A673 (cell line): ENCODE measurements around the gene COX11. TPM values are rescaled to one million over a fixed set of nuclear protein-coding genes. Genes with fewer than 3 reads are reported as not detected.

Experiments used
- BruUV-seq: library from RNA; stranded (reverse); fragments of 400-500 nt; replicated peaks from 2 replicates; lab custom pipeline; 2021; lab: Mats Ljungman, UMichigan
- CTCF ChIA-PET: fragments of 300-600 bp; sonication (Branson Sonifier 250); formaldehyde crosslinking; loops from one replicate; lab custom pipeline; 2022; ENCODE audit warnings: antibody characterized with exemption; lab: Charles Lee
- POLR2A ChIA-PET: fragments of 300-600 bp; sonication (Branson Sonifier 250); formaldehyde crosslinking; loops from one replicate; lab custom pipeline; 2022; ENCODE audit warnings: antibody characterized with exemption; ENCODE audit not compliant: low non-redundant PET; lab: Charles Lee
- DNase-seq: peaks from one replicate; pipeline ENCODE4 v3.0.0-alpha.2; 2015; ENCODE audit warnings: low spot score
- H3K27ac ChIP-seq: fragments of 200-600 bp; sonication (generic); 2 replicates; pipeline ENCODE4 v1.5.1; 2016; ENCODE audit warnings: mixed run types, low read depth, mild to moderate bottlenecking, mixed read lengths, antibody characterized with exemption, low read length; ENCODE audit not compliant: poor library complexity, severe bottlenecking
- H3K27me3 ChIP-seq: fragments of 200-600 bp; sonication (generic); replicated peaks from 2 replicates; pipeline ENCODE4 v1.6.1; 2017; ENCODE audit warnings: mixed run types, low read depth, mild to moderate bottlenecking, mixed read lengths, antibody characterized with exemption, low read length; ENCODE audit not compliant: insufficient read depth, poor library complexity
- H3K36me3 ChIP-seq: fragments of 200-600 bp; sonication (generic); 2 replicates; pipeline ENCODE4 v1.6.1; 2016; ENCODE audit warnings: mixed run types, mild to moderate bottlenecking, mixed read lengths, antibody characterized with exemption, low read length; ENCODE audit not compliant: insufficient read depth, poor library complexity, severe bottlenecking
- H3K4me1 ChIP-seq: fragments of 200-600 bp; sonication (generic); 2 replicates; pipeline ENCODE4 v1.6.1; 2017; ENCODE audit warnings: mixed run types, mild to moderate bottlenecking, mixed read lengths, antibody characterized with exemption, low read length; ENCODE audit not compliant: insufficient read depth, poor library complexity, severe bottlenecking
- H3K4me3 ChIP-seq: fragments of 200-600 bp; sonication (generic); 2 replicates; pipeline ENCODE4 v1.5.1; 2016; ENCODE audit warnings: low read depth, mixed run types, mild to moderate bottlenecking, mixed read lengths, low read length; ENCODE audit not compliant: poor library complexity, severe bottlenecking
- H3K9me3 ChIP-seq: fragments of 200-600 bp; sonication (generic); 2 replicates; pipeline ENCODE4 v1.6.1; 2016; ENCODE audit warnings: mixed run types, low read depth, mild to moderate bottlenecking, mixed read lengths, antibody characterized with exemption, low read length; ENCODE audit not compliant: poor library complexity, severe bottlenecking
- EZH2 ChIP-seq: fragments of 200-600 bp; sonication (generic); IDR thresholded peaks from 2 replicates; pipeline ENCODE4 v1.6.1; 2017; ENCODE audit warnings: borderline replicate concordance, low read depth, mild to moderate bottlenecking, mixed read lengths, antibody characterized with exemption, low read length; ENCODE audit not compliant: poor library complexity, severe bottlenecking
- intact Hi-C: fragments of 100-400 bp; cut with micrococcal nuclease; formaldehyde crosslinking; loops from one replicate; pipeline ENCODE4 v1.10.0; 2022; ENCODE audit not compliant: unreplicated experiment
- total RNA-seq: library from RNA; stranded (reverse); gene quantifications from 2 replicates; pipeline ENCODE4 v1.2.3, GENCODE V29; 2021
- TF ChIP-seq, protein P1 (sequence below): fragments of 300-800, 200-600 bp; sonication (generic); conservative IDR thresholded peaks from 2 replicates; pipeline ENCODE4 v1.5.1; 2017; ENCODE audit warnings: low read depth, mild to moderate bottlenecking, antibody characterized with exemption, low read length, moderate library complexity, mixed read lengths

The COX11 gene
- total RNA-seq, 1 experiment from 2014 or later, result 109 TPM

DNA sequence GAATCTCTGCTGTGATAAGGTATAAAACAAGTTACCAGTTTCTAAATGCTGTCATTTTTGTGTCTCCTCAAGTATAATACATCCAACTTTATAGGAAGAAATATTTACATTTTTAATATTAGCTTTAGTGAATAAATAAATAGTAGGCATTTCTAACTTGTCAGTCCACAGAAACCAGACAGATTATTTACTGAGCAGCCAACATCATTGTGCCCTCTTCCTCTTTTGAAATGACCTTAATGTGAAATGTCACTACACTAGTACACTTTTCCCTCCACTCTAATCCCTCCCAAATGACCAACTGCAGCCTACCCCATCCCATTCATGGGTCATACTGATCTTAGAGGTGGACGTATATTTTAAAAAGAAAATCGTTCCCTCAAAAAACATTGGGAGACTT lies 9.3 kb upstream of the COX11 start:
- no peak for DNase-seq
- Histone ChIP-seq H3K27ac (no peak overlapping the region), H3K4me3 (no peak overlapping the region), H3K36me3 (no peaks in the 10 kb centered on the region), H3K9me3 (peaks cover 16% of the 10 kb centered on the region), H3K27me3 (no peaks in the 10 kb centered on the region), H3K4me1 (no peaks in the 10 kb centered on the region)
- TF ChIP-seq EZH2, result no peak
- TF ChIP-seq, protein P1, sequence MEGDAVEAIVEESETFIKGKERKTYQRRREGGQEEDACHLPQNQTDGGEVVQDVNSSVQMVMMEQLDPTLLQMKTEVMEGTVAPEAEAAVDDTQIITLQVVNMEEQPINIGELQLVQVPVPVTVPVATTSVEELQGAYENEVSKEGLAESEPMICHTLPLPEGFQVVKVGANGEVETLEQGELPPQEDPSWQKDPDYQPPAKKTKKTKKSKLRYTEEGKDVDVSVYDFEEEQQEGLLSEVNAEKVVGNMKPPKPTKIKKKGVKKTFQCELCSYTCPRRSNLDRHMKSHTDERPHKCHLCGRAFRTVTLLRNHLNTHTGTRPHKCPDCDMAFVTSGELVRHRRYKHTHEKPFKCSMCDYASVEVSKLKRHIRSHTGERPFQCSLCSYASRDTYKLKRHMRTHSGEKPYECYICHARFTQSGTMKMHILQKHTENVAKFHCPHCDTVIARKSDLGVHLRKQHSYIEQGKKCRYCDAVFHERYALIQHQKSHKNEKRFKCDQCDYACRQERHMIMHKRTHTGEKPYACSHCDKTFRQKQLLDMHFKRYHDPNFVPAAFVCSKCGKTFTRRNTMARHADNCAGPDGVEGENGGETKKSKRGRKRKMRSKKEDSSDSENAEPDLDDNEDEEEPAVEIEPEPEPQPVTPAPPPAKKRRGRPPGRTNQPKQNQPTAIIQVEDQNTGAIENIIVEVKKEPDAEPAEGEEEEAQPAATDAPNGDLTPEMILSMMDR, result no peak
- ChIA-PET POLR2A (no interaction called here), CTCF (interaction anchor here (0.6 kb wide), 1 partner anchor 259 kb away, joined by 4 read pairs; no protein-coding TSS in a partner anchor)
- intact Hi-C loops, result no loop called here
- no TSS peak for BruUV-seq

DNA sequence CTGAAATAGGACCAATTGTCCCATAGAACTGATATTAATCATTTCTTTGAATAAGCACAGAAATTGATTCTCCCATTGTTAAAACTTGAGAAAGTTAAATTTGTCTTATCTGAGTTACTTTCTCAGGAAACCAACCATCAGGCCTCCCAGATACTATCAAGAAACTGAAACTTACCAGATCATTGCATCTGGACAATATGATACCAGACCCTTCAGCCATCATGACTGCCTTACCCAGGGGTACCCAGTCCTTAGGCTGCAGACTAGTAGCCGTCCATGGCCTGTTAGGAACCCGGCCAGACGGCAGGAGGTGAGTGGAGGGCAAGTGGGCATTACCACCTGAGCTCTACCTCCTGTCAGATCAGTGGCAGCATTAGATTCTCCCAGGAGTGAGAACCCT lies 7.9 kb upstream of the COX11 start:
- TF ChIP-seq, protein P1, result no peak
- no peak for TF ChIP-seq EZH2
- ChIA-PET CTCF (no interaction called here), POLR2A (interaction anchor here (0.7 kb wide), 1 partner anchor 71 kb away, joined by 3 read pairs; no protein-coding TSS in a partner anchor)
- BruUV-seq, result no TSS peak
- Histone ChIP-seq H3K9me3 (peaks cover 16% of the 10 kb centered on the region), H3K36me3 (no peaks in the 10 kb centered on the region), H3K27me3 (no peaks in the 10 kb centered on the region), H3K4me3 (no peak overlapping the region), H3K4me1 (no peaks in the 10 kb centered on the region), H3K27ac (no peak overlapping the region)
- no peak for DNase-seq
- intact Hi-C loops, result no loop called here

DNA sequence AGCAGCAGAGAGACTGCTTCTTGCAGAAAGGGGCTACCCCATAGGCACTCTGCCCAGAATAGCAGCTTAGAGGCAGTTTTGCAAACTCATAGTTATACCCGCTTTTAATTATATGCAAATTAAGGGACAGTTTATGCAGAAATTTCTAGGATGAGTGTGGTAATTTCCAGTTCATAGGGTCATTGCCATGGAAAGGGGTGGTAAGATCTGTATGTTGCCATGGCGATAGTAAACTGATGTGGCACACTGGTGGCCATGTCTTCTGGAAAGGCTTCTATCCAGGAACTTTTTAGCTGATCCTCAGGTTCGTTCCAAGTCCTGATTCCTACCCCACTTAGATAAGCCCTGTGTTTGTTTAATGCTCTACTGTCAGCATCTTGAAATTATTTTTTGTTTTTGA lies 6.3 kb upstream of the COX11 start:
- Histone ChIP-seq H3K4me1 (peaks cover 4% of the 10 kb centered on the region), H3K4me3 (no peak overlapping the region), H3K27ac (no peak overlapping the region), H3K9me3 (peaks cover 3% of the 10 kb centered on the region), H3K27me3 (no peaks in the 10 kb centered on the region), H3K36me3 (no peaks in the 10 kb centered on the region)
- BruUV-seq, result no TSS peak
- CTCF ChIA-PET, result no interaction called here
- POLR2A ChIA-PET, result no interaction called here
- DNase-seq, result no peak
- no peak for TF ChIP-seq EZH2
- TF ChIP-seq, protein P1, result no peak
- intact Hi-C loops, result no loop called here
